GM23338 (cell line): ENCODE results near the gene AGPS. TPM values are rescaled to one million over a fixed set of nuclear protein-coding genes. Genes with fewer than 3 reads are reported as not detected.

Experiments used
- ATAC-seq: fragments of 200-7000 bp; cut with Tn5 transposase; 3 replicates; pipeline ENCODE4 v1.9.1; 2020
- DNase-seq: peaks from one replicate; pipeline ENCODE4 v3.0.0-alpha.2; 2015; ENCODE audit warnings: low spot score
- H2AFZ ChIP-seq: fragments of 200-600 bp; sonication (generic); 2 replicates; pipeline ENCODE4 v1.8.0; 2016; ENCODE audit warnings: antibody characterized with exemption, mild to moderate bottlenecking, moderate library complexity
- H3F3A ChIP-seq: fragments of 200-600 bp; sonication (generic); replicated peaks from 2 replicates; pipeline ENCODE4 v1.8.0; 2017; ENCODE audit warnings: antibody characterized with exemption, mixed run types, low read depth
- H3K27ac ChIP-seq: fragments of 200-600 bp; sonication (generic); 2 replicates; pipeline ENCODE4 v1.6.1; 2016; ENCODE audit warnings: low read depth
- H3K27me3 ChIP-seq: fragments of 200-600 bp; sonication (generic); 2 replicates; pipeline ENCODE4 v1.8.0; 2016; ENCODE audit warnings: mild to moderate bottlenecking, mixed run types, moderate library complexity; ENCODE audit not compliant: insufficient read depth
- H3K36me3 ChIP-seq: fragments of 200-600 bp; sonication (generic); 2 replicates; pipeline ENCODE4 v1.8.0; 2016; ENCODE audit warnings: mild to moderate bottlenecking; ENCODE audit not compliant: insufficient read depth
- H3K4me1 ChIP-seq: fragments of 200-600 bp; sonication (generic); 2 replicates; pipeline ENCODE4 v1.8.0; 2016; ENCODE audit warnings: mild to moderate bottlenecking, moderate library complexity; ENCODE audit not compliant: insufficient read depth
- H3K4me2 ChIP-seq: fragments of 200-600 bp; sonication (generic); 2 replicates; pipeline ENCODE4 v1.7.1; 2017; ENCODE audit warnings: mixed run types
- H3K4me3 ChIP-seq: fragments of 200-600 bp; sonication (generic); 2 replicates; pipeline ENCODE4 v1.6.1; 2016; ENCODE audit warnings: mixed run types
- H3K79me2 ChIP-seq: fragments of 200-600 bp; sonication (generic); replicated peaks from 2 replicates; pipeline ENCODE4 v1.8.0; 2017; ENCODE audit warnings: mild to moderate bottlenecking; ENCODE audit not compliant: insufficient read depth
- H3K9me2 ChIP-seq: fragments of 200-600 bp; sonication (generic); 2 replicates; pipeline ENCODE4 v1.8.0; 2017; ENCODE audit not compliant: insufficient read depth
- H4K20me1 ChIP-seq: fragments of 200-600 bp; sonication (generic); replicated peaks from 2 replicates; pipeline ENCODE4 v1.8.0; 2017; ENCODE audit warnings: mild to moderate bottlenecking; ENCODE audit not compliant: insufficient read depth
- H3K27ac Mint-ChIP-seq: 2 replicates; pipeline ENCODE4 v1.8.0; 2020; ENCODE audit warnings: inconsistent platforms, mild to moderate bottlenecking, moderate library complexity, mixed read lengths
- H3K27me3 Mint-ChIP-seq: 3 replicates; pipeline ENCODE4 v1.8.0; 2022; ENCODE audit warnings: low read depth, mild to moderate bottlenecking, moderate library complexity, mixed read lengths, inconsistent platforms; ENCODE audit not compliant: insufficient read depth, poor library complexity
- H3K36me3 Mint-ChIP-seq: 3 replicates; pipeline ENCODE4 v1.8.0; 2021; ENCODE audit warnings: low read depth, mild to moderate bottlenecking, inconsistent platforms, moderate library complexity, mixed read lengths
- H3K4me1 Mint-ChIP-seq: 3 replicates; pipeline ENCODE4 v1.8.0; 2020; ENCODE audit warnings: mild to moderate bottlenecking, inconsistent platforms, mixed read lengths
- H3K4me3 Mint-ChIP-seq: 3 replicates; pipeline ENCODE4 v1.8.0; 2021; ENCODE audit warnings: moderate library complexity, mild to moderate bottlenecking, inconsistent platforms, mixed read lengths
- H3K9me3 Mint-ChIP-seq: 3 replicates; pipeline ENCODE4 v1.8.0; 2020; ENCODE audit warnings: moderate library complexity, mild to moderate bottlenecking, inconsistent platforms, mixed read lengths
- CREB1 ChIP-seq: fragments of 250-450 bp; sonication (Bioruptor Pico); IDR thresholded peaks from 2 replicates; pipeline ENCODE4 v1.5.0; 2020; ENCODE audit warnings: low read depth, mild to moderate bottlenecking, moderate library complexity
- EZH2phosphoT487 ChIP-seq: fragments of 200-600 bp; sonication (generic); IDR thresholded peaks from one replicate; pipeline ENCODE4 v1.8.1; 2018; ENCODE audit warnings: antibody characterized with exemption; ENCODE audit not compliant: unreplicated experiment
- POLR2AphosphoS5 ChIP-seq: IDR thresholded peaks from 2 replicates; pipeline ENCODE4 v1.6.1; 2016; ENCODE audit warnings: antibody characterized with exemption, low read depth
- ZNF114 ChIP-seq: fragments of 250-450 bp; sonication (Bioruptor Pico); IDR thresholded peaks from 2 replicates; pipeline ENCODE4 v1.5.0; 2020; ENCODE audit warnings: mild to moderate bottlenecking, moderate library complexity
- ZNF331 ChIP-seq: fragments of 250-450 bp; sonication (Bioruptor Pico); IDR thresholded peaks from 2 replicates; pipeline ENCODE4 v1.5.0; 2020; ENCODE audit warnings: low read depth, mild to moderate bottlenecking, moderate library complexity
- ZNF462 ChIP-seq: fragments of 250-450 bp; sonication (Bioruptor Pico); IDR thresholded peaks from 2 replicates; pipeline ENCODE4 v1.5.0; 2020; ENCODE audit warnings: mild to moderate bottlenecking, moderate library complexity
- polyA plus RNA-seq: library from polyadenylated mRNA; unstranded; fragments of >200 nt; fragmentation: Nextera tagmentation; extraction: Ambion mirVana; gene quantifications from 2 replicates; pipeline ENCODE4 v1.2.1, GENCODE V29; 2016
- total RNA-seq: library from RNA; depleted of rRNA; stranded (reverse); fragments of >200 nt; shearing (Covaris generic); gene quantifications from 2 replicates; pipeline ENCODE4 v1.2.3, GENCODE V29; 2014
- TF ChIP-seq, protein P1 (sequence below), 2 experiments: fragments of 200-600 bp in 1 of 2; sonication (generic) in 1 of 2; conservative IDR thresholded peaks; 2 replicates each; pipeline versions ENCODE4 v1.5.1 to v1.6.1; 2016 to 2017; ENCODE audit warnings: antibody characterized with exemption in 2 of 2, low read depth in 2 of 2, mild to moderate bottlenecking in 2 of 2, moderate library complexity in 1 of 2

Gene AGPS
- total and polyA plus RNA-seq, 2 experiments from 2014 or later, result 14.6 to 73.2 TPM

DNA sequence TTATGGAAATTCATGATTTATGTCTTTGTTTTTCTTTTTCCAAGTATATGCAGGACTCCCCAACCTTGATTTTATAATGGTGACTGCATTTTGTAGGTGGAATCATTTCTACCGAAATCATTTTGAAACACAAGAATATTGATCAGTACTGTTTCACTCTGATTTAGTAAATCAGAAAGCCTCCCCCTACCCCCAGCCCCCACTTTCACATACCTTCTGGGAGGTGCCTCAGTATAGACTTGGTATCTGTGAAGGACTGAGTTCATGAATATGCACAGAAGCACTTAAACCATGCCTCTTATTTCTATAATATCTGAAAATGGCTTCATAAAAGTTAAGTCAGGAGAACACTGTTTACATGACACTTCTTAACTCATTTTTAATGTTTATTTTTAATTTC lies 147.7 kb downstream of the AGPS start (continued):
- TF ChIP-seq ZNF462 (CRISPR knock-in tag), result no peak
- TF ChIP-seq POLR2AphosphoS5, result no peak
- TF ChIP-seq ZNF331 (CRISPR knock-in tag), result no peak
- TF ChIP-seq, protein P1, sequence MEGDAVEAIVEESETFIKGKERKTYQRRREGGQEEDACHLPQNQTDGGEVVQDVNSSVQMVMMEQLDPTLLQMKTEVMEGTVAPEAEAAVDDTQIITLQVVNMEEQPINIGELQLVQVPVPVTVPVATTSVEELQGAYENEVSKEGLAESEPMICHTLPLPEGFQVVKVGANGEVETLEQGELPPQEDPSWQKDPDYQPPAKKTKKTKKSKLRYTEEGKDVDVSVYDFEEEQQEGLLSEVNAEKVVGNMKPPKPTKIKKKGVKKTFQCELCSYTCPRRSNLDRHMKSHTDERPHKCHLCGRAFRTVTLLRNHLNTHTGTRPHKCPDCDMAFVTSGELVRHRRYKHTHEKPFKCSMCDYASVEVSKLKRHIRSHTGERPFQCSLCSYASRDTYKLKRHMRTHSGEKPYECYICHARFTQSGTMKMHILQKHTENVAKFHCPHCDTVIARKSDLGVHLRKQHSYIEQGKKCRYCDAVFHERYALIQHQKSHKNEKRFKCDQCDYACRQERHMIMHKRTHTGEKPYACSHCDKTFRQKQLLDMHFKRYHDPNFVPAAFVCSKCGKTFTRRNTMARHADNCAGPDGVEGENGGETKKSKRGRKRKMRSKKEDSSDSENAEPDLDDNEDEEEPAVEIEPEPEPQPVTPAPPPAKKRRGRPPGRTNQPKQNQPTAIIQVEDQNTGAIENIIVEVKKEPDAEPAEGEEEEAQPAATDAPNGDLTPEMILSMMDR (conservative IDR thresholded peaks at IDR 0.05; ENCODE audit: low read depth in 2 of 2), result no peak
- TF ChIP-seq EZH2phosphoT487, result no peak

- H3K79me2 ChIP-seq, result no peaks in the 10 kb centered on the region
- Mint-ChIP-seq H3K36me3 (peaks cover 18% of the 10 kb centered on the region), H3K4me3 (no peak overlapping the region), H3K9me3 (peaks cover 20% of the 10 kb centered on the region), H3K27me3 (peaks cover 9% of the 10 kb centered on the region), H3K4me1 (peaks cover 19% of the 10 kb centered on the region), H3K27ac (no peak overlapping the region)
- ATAC-seq, result no peak
- no peaks in the 10 kb centered on the region for H4K20me1 ChIP-seq
- DNase-seq, result no peak
- no peak overlapping the region for H3K4me3 ChIP-seq
- H3K36me3 ChIP-seq, result peaks cover 9% of the 10 kb centered on the region; the same call in 1 of the 2 replicates
- H3K4me1 ChIP-seq, result peaks cover 23% of the 10 kb centered on the region
- no peak overlapping the region for H3K27ac ChIP-seq
- H2AFZ ChIP-seq, result no peak overlapping the region
- no peaks in the 10 kb centered on the region for H3F3A ChIP-seq
- no peaks in the 10 kb centered on the region for H3K9me2 ChIP-seq
- H3K27me3 ChIP-seq, result no peaks in the 10 kb centered on the region
- H3K4me2 ChIP-seq, result no peak overlapping the region
- no peak for TF ChIP-seq ZNF114 (CRISPR knock-in tag)
- no peak for TF ChIP-seq CREB1 (CRISPR knock-in tag)
- no peak for TF ChIP-seq ZNF462 (CRISPR knock-in tag)
Measured at GRCh38 chr2:177541258-177541991, 148.9 kb downstream of the AGPS start.
